PFSK-1 (cell line): ENCODE data around the gene RNASE8.

ENCODE experiments used
- FOXP2 ChIP-seq: optimal IDR thresholded peaks from 2 replicates; pipeline ENCODE3; 2011; ENCODE audit warnings: borderline replicate concordance, control low read depth, inconsistent platforms; ENCODE audit not compliant: insufficient read depth; ENCODE audit errors: extremely low read length, extremely low read depth
- POLR2AphosphoS5 ChIP-seq: IDR thresholded peaks from 2 replicates; pipeline ENCODE4 v1.6.1; 2012; ENCODE audit warnings: low read depth, mild to moderate bottlenecking, control low read depth, low read length, moderate library complexity
- REST ChIP-seq, 2 experiments: IDR thresholded peaks; 2 replicates each; pipeline versions ENCODE4 v1.6.1 to v1.8.0; 2011 to 2012; ENCODE audit warnings: low read depth in 2 of 2, low read length in 2 of 2, control low read depth in 1 of 2, inconsistent platforms in 1 of 2, mild to moderate bottlenecking in 1 of 2, moderate library complexity in 1 of 2; ENCODE audit not compliant: insufficient read depth in 1 of 2
- SIN3A ChIP-seq: IDR thresholded peaks from 2 replicates; pipeline ENCODE4 v1.6.1; 2012; ENCODE audit warnings: mild to moderate bottlenecking, low read length, moderate library complexity, borderline replicate concordance; ENCODE audit not compliant: insufficient read depth
- TAF1 ChIP-seq: IDR thresholded peaks from 2 replicates; pipeline ENCODE4 v1.6.1; 2012; ENCODE audit warnings: low read length, control low read depth, borderline replicate concordance; ENCODE audit not compliant: insufficient read depth

Gene RNASE8

GRCh38 chr14:21041676-21042433 lies 15.8 kb upstream of the RNASE8 start, which contains the start of gene RNASE7:
Gene RNASE7, plus strand, starts transcription at chr14:21042362. Its CDS starts 631 bp downstream, at chr14:21042993.
- no peak for TF ChIP-seq FOXP2
- TF ChIP-seq REST (IDR thresholded peaks at IDR 0.05; ENCODE audit: insufficient read depth in 1 of 2, low read depth in 2 of 2, low read length in 2 of 2) = no peak
- no peak for TF ChIP-seq SIN3A
- TF ChIP-seq POLR2AphosphoS5 = no peak
- no peak for TF ChIP-seq TAF1

GRCh38 chr14:21042918-21043317 lies 14.7 kb upstream of the RNASE8 start:
- TF ChIP-seq POLR2AphosphoS5 (no peak), REST (IDR thresholded peaks at IDR 0.05; ENCODE audit: insufficient read depth in 1 of 2, low read depth in 2 of 2, low read length in 2 of 2) (no peak), FOXP2 (no peak), TAF1 (no peak), SIN3A (no peak)

- TF ChIP-seq POLR2AphosphoS5 (no peak), REST (IDR thresholded peaks at IDR 0.05; ENCODE audit: insufficient read depth in 1 of 2, low read depth in 2 of 2, low read length in 2 of 2) (no peak), SIN3A (no peak), TAF1 (no peak), FOXP2 (no peak)
These were observed 14.1 kb upstream of the RNASE8 start for GRCh38 chr14:21043387-21043973.

- no peak for TF ChIP-seq POLR2AphosphoS5
- TF ChIP-seq FOXP2 = no peak
- TF ChIP-seq REST (IDR thresholded peaks at IDR 0.05; ENCODE audit: insufficient read depth in 1 of 2, low read depth in 2 of 2, low read length in 2 of 2) = peak in 1 of 2 experiments; percentile 35; a peak in 1 of 4 replicates
- no peak for TF ChIP-seq TAF1
These were observed 13.5 kb upstream of the RNASE8 start for GRCh38 chr14:21043974-21044618.
